ENCODE results near the gene PLAC9.

Gene PLAC9

DNA sequence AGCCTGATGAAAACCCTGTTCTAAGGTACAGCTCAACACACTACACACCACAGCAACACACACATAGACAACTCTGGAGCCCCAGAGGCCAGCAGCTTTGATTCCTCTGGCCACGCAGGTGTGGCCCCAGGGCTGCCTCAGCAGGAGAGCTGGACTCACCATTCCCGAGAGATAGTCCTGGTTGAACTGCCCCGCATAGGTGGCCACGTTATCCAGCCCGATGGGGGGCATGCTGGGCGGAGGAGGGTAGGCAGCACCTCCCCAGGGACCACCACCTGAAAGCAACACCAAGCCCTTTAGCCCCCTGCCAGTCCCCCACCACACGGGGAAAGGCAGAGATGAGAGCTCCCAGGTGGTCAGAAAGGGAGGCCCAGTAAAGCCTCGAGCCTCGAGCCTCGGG is 38.1 kb downstream of the PLAC9 start:
- no peak overlapping the region for H3K4me2 ChIP-seq (ENCODE audit: low read depth, low read length, poor library complexity, severe bottlenecking)
- no peak overlapping the region for H3K4me3 ChIP-seq (ENCODE audit: insufficient read depth, low read length, poor library complexity, severe bottlenecking)
- TF ChIP-seq EZH2phosphoT487 (conservative IDR thresholded peaks at IDR 0.05; ENCODE audit: low read length): no peak
- TF ChIP-seq, protein P1, sequence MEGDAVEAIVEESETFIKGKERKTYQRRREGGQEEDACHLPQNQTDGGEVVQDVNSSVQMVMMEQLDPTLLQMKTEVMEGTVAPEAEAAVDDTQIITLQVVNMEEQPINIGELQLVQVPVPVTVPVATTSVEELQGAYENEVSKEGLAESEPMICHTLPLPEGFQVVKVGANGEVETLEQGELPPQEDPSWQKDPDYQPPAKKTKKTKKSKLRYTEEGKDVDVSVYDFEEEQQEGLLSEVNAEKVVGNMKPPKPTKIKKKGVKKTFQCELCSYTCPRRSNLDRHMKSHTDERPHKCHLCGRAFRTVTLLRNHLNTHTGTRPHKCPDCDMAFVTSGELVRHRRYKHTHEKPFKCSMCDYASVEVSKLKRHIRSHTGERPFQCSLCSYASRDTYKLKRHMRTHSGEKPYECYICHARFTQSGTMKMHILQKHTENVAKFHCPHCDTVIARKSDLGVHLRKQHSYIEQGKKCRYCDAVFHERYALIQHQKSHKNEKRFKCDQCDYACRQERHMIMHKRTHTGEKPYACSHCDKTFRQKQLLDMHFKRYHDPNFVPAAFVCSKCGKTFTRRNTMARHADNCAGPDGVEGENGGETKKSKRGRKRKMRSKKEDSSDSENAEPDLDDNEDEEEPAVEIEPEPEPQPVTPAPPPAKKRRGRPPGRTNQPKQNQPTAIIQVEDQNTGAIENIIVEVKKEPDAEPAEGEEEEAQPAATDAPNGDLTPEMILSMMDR (IDR thresholded peaks at IDR 0.05; ENCODE audit: insufficient read depth, low read length, poor library complexity, severe bottlenecking): no peak
- no peaks in the 10 kb centered on the region for H3K36me3 ChIP-seq (ENCODE audit: low read length)
- H4K20me1 ChIP-seq (ENCODE audit: low read depth, low read length): no peaks in the 10 kb centered on the region; the same call in 1 of the 2 replicates
- no peaks in the 10 kb centered on the region for H3K27me3 ChIP-seq (ENCODE audit: low read length)
- peaks cover 6% of the 10 kb centered on the region; the same call in 1 of the 2 replicates for H3K79me2 ChIP-seq (ENCODE audit: insufficient read depth, low read length)
- no peak overlapping the region for H3K27ac ChIP-seq (ENCODE audit: low read depth, low read length)
- H3K9me3 ChIP-seq (ENCODE audit: insufficient read depth, low read length): no peaks in the 10 kb centered on the region
- H3K9ac ChIP-seq (ENCODE audit: low read length): no peak overlapping the region
- no peaks in the 10 kb centered on the region for H3F3A ChIP-seq (ENCODE audit: insufficient read depth)
- H2AFZ ChIP-seq (ENCODE audit: low read depth, low read length, severe bottlenecking): no peak overlapping the region
- H3K9me2 ChIP-seq (replicated peaks; ENCODE audit: insufficient read depth, low read length): no peaks in the 10 kb centered on the region

DNA sequence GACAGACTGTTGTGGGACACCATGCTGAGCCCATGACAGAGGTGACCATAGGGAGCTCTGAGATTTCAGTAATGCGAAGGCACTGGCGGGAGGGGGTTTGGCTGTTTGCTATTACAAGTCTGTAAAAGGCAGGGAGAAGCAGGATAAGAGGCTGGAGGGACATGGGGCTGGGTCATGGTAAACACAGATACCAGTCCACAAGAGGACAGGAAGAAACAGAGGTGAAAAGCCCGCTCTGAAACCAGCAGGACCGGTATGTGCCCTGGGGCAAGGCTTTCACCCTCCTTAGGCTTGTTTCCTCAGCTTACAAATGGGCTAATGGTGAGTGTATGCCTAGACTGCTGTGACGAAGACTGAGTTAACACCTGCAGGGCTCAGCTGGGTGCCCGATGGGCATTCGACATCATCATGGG is 38.7 kb downstream of the PLAC9 start:
- H3K27me3 ChIP-seq (ENCODE audit: low read length): no peaks in the 10 kb centered on the region
- no peaks in the 10 kb centered on the region; the same call in 1 of the 2 replicates for H4K20me1 ChIP-seq (ENCODE audit: low read depth, low read length)
- H3K9me2 ChIP-seq (replicated peaks; ENCODE audit: insufficient read depth, low read length): no peaks in the 10 kb centered on the region
- H3K4me3 ChIP-seq (ENCODE audit: insufficient read depth, low read length, poor library complexity, severe bottlenecking): no peak overlapping the region
- H2AFZ ChIP-seq (ENCODE audit: low read depth, low read length, severe bottlenecking): no peak overlapping the region
- no peaks in the 10 kb centered on the region for H3K9me3 ChIP-seq (ENCODE audit: insufficient read depth, low read length)
- H3F3A ChIP-seq (ENCODE audit: insufficient read depth): no peaks in the 10 kb centered on the region
- no peak overlapping the region for H3K27ac ChIP-seq (ENCODE audit: low read depth, low read length)
- no peaks in the 10 kb centered on the region for H3K36me3 ChIP-seq (ENCODE audit: low read length)
- H3K9ac ChIP-seq (ENCODE audit: low read length): no peak overlapping the region
- TF ChIP-seq, protein P1 (IDR thresholded peaks at IDR 0.05; ENCODE audit: insufficient read depth, low read length, poor library complexity, severe bottlenecking): no peak
- TF ChIP-seq EZH2phosphoT487 (conservative IDR thresholded peaks at IDR 0.05; ENCODE audit: low read length): no peak
- peaks cover 6% of the 10 kb centered on the region; the same call in 1 of the 2 replicates for H3K79me2 ChIP-seq (ENCODE audit: insufficient read depth, low read length)
- no peak overlapping the region for H3K4me2 ChIP-seq (ENCODE audit: low read depth, low read length, poor library complexity, severe bottlenecking)

DNA sequence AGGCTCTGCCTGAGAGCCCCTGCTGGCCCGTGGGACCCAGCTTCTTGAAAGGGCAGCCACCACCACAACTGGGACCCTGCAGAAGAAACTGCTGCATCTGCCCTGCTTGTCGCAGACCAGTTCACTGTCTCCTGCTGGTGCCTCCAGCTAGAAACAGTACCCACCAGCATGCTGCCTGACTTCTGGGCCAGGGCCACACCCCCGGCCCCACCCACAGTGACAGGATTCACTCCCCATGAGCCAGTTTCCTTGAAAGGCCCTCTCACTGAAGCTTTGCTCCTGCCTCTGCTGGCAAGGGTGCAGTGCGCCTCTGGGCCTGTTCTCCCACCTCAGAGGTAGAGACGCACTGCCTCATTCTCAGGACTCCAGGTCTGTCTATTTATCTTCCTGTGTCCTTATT is 40.4 kb downstream of the PLAC9 start:
- Histone ChIP-seq H3K9ac (ENCODE audit: low read length) (no peak overlapping the region), H3K79me2 (ENCODE audit: insufficient read depth, low read length) (peaks cover 17% of the 10 kb centered on the region), H3F3A (ENCODE audit: insufficient read depth) (no peaks in the 10 kb centered on the region), H3K9me3 (ENCODE audit: insufficient read depth, low read length) (no peaks in the 10 kb centered on the region), H3K4me2 (ENCODE audit: low read depth, low read length, poor library complexity, severe bottlenecking) (no peak overlapping the region), H3K27me3 (ENCODE audit: low read length) (no peaks in the 10 kb centered on the region), H4K20me1 (ENCODE audit: low read depth, low read length) (no peaks in the 10 kb centered on the region; the same call in 1 of the 2 replicates), H2AFZ (ENCODE audit: low read depth, low read length, severe bottlenecking) (no peak overlapping the region), H3K36me3 (ENCODE audit: low read length) (no peaks in the 10 kb centered on the region), H3K9me2 (replicated peaks; ENCODE audit: insufficient read depth, low read length) (no peaks in the 10 kb centered on the region), H3K27ac (ENCODE audit: low read depth, low read length) (no peak overlapping the region), H3K4me3 (ENCODE audit: insufficient read depth, low read length, poor library complexity, severe bottlenecking) (no peak overlapping the region)
- no peak for TF ChIP-seq EZH2phosphoT487 (conservative IDR thresholded peaks at IDR 0.05; ENCODE audit: low read length)
- TF ChIP-seq, protein P1 (IDR thresholded peaks at IDR 0.05; ENCODE audit: insufficient read depth, low read length, poor library complexity, severe bottlenecking): no peak

Measured in SU-DHL-6 (cell line).